Upper lobe of left lung (tissue), 6 donors: ENCODE results near the gene FNDC11. TPM values are rescaled to one million over a fixed set of nuclear protein-coding genes. Genes with fewer than 3 reads are reported as not detected.

Experiments used
- ATAC-seq, 2 donors: fragments of 200-7000 bp; cut with Tn5 transposase; one replicate each; pipeline ENCODE4 v1.9.1; 2022; ENCODE audit warnings: mild to moderate bottlenecking in 2 of 2, moderate library complexity in 2 of 2; ENCODE audit not compliant: low FRiP score in 2 of 2
- DNase-seq, 2 donors: peaks; one replicate each; pipeline ENCODE4 v3.0.0-alpha.2; 2019 to 2020
- H3K27ac ChIP-seq, 4 donors: fragments of 200-600 bp; sonication (generic); one replicate each; pipeline ENCODE4 v1.5.1; 2016 to 2019
- H3K27me3 ChIP-seq, 4 donors: fragments of 200-600 bp; sonication (generic); one replicate each; pipeline ENCODE4 v1.5.1; 2017 to 2019
- H3K36me3 ChIP-seq, 4 donors: fragments of 200-600 bp; sonication (generic); one replicate each; pipeline ENCODE4 v1.5.1; 2016 to 2019
- H3K4me1 ChIP-seq, 4 donors: fragments of 200-600 bp; sonication (generic); one replicate each; pipeline ENCODE4 v1.5.1; 2018 to 2019
- H3K4me3 ChIP-seq, 4 donors: fragments of 200-600 bp; sonication (generic); one replicate each; pipeline ENCODE4 v1.5.1; 2017 to 2019; ENCODE audit warnings: mild to moderate bottlenecking in 2 of 4, moderate library complexity in 1 of 4
- H3K9me3 ChIP-seq, 4 donors: fragments of 200-600 bp; sonication (generic); one replicate each; pipeline ENCODE4 v1.5.1; 2018 to 2019
- CTCF ChIP-seq, 6 experiments: fragments of 450-650 bp in 4 of 6; fragments of 200-600 bp in 2 of 6; sonication (generic) in 2 of 6; IDR thresholded peaks; one replicate each; pipeline ENCODE4 v1.5.1; 2016 to 2019; ENCODE audit warnings: antibody characterized with exemption in 6 of 6
- EP300 ChIP-seq, 4 donors: sonication (generic); formaldehyde crosslinking; IDR thresholded peaks; one replicate each; pipeline ENCODE4 v1.5.1; 2017; ENCODE audit warnings: antibody characterized with exemption in 4 of 4, control low read depth in 2 of 4
- POLR2A ChIP-seq, 4 donors: fragments of 450-650 bp; IDR thresholded peaks; one replicate each; pipeline ENCODE4 v1.5.1; 2016 to 2017; ENCODE audit warnings: antibody characterized with exemption in 4 of 4, mild to moderate bottlenecking in 2 of 4
- POLR2AphosphoS5 ChIP-seq, 2 donors: sonication (generic); formaldehyde crosslinking; IDR thresholded peaks; one replicate each; pipeline ENCODE4 v1.5.1; 2017; ENCODE audit warnings: antibody characterized with exemption in 2 of 2
- WGBS, 2 donors: methylation state at CpG; one replicate each; pipeline ENCODE4 v1.1.5; 2017 to 2018; 5-methylcytosine and 5-hydroxymethylcytosine counted together
- total RNA-seq, 6 donors: library from RNA; depleted of rRNA in 4 of 6; stranded (reverse); fragments of >200 nt in 4 of 6; gene quantifications; one replicate each; pipeline versions ENCODE4 v1.1.0 to v1.2.1, GENCODE V29; 2016 to 2021
- donor health status: DM: no; HTN: no; CAD: no; lungs with moderate emphysema.
- donor health status: DM: no; HTN: yes; CAD: no; lungs with severe emphysema.

FNDC11 gene
- total RNA-seq, 6 donors from 2014 or later: 0.29 to 6.5 (median 1.4) TPM

- ATAC-seq (peak; percentile 71 to 73), DNase-seq (peak; percentile 91 to 93)
- peak within 1 kb of the TSS; percentile 78 to 88 (median 86) for H3K27ac ChIP-seq
- no peaks in the 10 kb centered on the region for H3K27me3 ChIP-seq
- no peaks in the 10 kb centered on the region for H3K36me3 ChIP-seq
- WGBS, 2 donors: 55 to 70% methylated on average over 15 to 22 of the region's 29 CpGs
- no peaks in the 10 kb centered on the region for H3K9me3 ChIP-seq
- TF ChIP-seq POLR2AphosphoS5 (IDR thresholded peaks at IDR 0.05): no peak
- peak within 1 kb of the TSS; percentile 7 to 54 (median 46) for H3K4me3 ChIP-seq
- peaks cover 22 to 46% (median 27%) of the 10 kb centered on the region in 4 donors for H3K4me1 ChIP-seq
Measured at GRCh38 chr20:63536997-63537524, 16.9 kb upstream of the FNDC11 start, which contains the start of gene PTK6. Gene PTK6, minus strand, starts transcription at chr20:63537376. Its CDS starts 62 bp downstream, at chr20:63537314.

GRCh38 chr20:63537525-63538203 is 16.3 kb upstream of the FNDC11 start:
- WGBS, 2 donors: 5 to 16% methylated on average over 20 to 27 of the region's 34 CpGs
- peaks cover 22 to 46% (median 27%) of the 10 kb centered on the region in 4 donors for H3K4me1 ChIP-seq
- peak; percentile 96 to 97 for DNase-seq
- no peaks in the 10 kb centered on the region for H3K9me3 ChIP-seq
- H3K36me3 ChIP-seq: no peaks in the 10 kb centered on the region
- H3K4me3 ChIP-seq: peak overlapping the region; percentile 7 to 54 (median 46)
- H3K27me3 ChIP-seq: no peaks in the 10 kb centered on the region
- peak; percentile 92 to 95 for ATAC-seq
- H3K27ac ChIP-seq: peak overlapping the region; percentile 78 to 88 (median 86)
- TF ChIP-seq POLR2A (IDR thresholded peaks at IDR 0.05) (peak in 3 of 4 donors; percentile 39 to 91 (median 52)), POLR2AphosphoS5 (IDR thresholded peaks at IDR 0.05) (peak; percentile 67 to 84), EP300 (IDR thresholded peaks at IDR 0.05) (no peak), CTCF (IDR thresholded peaks at IDR 0.05) (peak; percentile 94 to 100 (median 100))

GRCh38 chr20:63538204-63539091 is 15.5 kb upstream of the FNDC11 start:
- no peaks in the 10 kb centered on the region for H3K36me3 ChIP-seq
- peak; percentile 8 to 15 for ATAC-seq
- H3K9me3 ChIP-seq: no peaks in the 10 kb centered on the region
- peak overlapping the region in 3 of 4 donors; percentile 42 to 54 (median 50) for H3K4me3 ChIP-seq
- 31 to 45% methylated on average over 17 to 26 of the region's 27 CpGs for WGBS, 2 donors
- TF ChIP-seq CTCF (IDR thresholded peaks at IDR 0.05) (peak in 1 of 6 experiments; percentile 24), POLR2AphosphoS5 (IDR thresholded peaks at IDR 0.05) (no peak)
- peak overlapping the region; percentile 78 to 88 (median 86) for H3K27ac ChIP-seq
- peaks cover 22 to 46% (median 27%) of the 10 kb centered on the region in 4 donors for H3K4me1 ChIP-seq
- DNase-seq: peak; percentile 68 to 92
- no peaks in the 10 kb centered on the region for H3K27me3 ChIP-seq

- 77 to 80% methylated on average over 11 to 12 of the region's 12 CpGs for WGBS, 2 donors
- no peaks in the 10 kb centered on the region for H3K36me3 ChIP-seq
- DNase-seq (peak in 1 of 2 donors; percentile 75), ATAC-seq (no peak)
- peaks cover 22 to 42% (median 27%) of the 10 kb centered on the region in 4 donors for H3K4me1 ChIP-seq
- no peaks in the 10 kb centered on the region for H3K9me3 ChIP-seq
- H3K27me3 ChIP-seq: no peaks in the 10 kb centered on the region
- TF ChIP-seq POLR2A (IDR thresholded peaks at IDR 0.05) (no peak), CTCF (IDR thresholded peaks at IDR 0.05) (no peak), EP300 (IDR thresholded peaks at IDR 0.05) (no peak), POLR2AphosphoS5 (IDR thresholded peaks at IDR 0.05) (no peak)
- peak overlapping the region in 1 of 4 donors; percentile 84 for H3K27ac ChIP-seq
- H3K4me3 ChIP-seq: no peak overlapping the region
Measured at GRCh38 chr20:63539092-63539430, 14.9 kb upstream of the FNDC11 start.
